Central memory CD4-positive, alpha-beta T cell (primary cell): ENCODE measurements around the gene TGFB1I1.
"Not testable (repeated sequence)": the region's sequence is repeated elsewhere in the genome, so short reads cannot be mapped to it uniquely, and the experiment has no call there.

ENCODE experiments used
- DNase-seq: peaks from one replicate; pipeline ENCODE4 v3.0.0; 2022

TGFB1I1 gene

DNA sequence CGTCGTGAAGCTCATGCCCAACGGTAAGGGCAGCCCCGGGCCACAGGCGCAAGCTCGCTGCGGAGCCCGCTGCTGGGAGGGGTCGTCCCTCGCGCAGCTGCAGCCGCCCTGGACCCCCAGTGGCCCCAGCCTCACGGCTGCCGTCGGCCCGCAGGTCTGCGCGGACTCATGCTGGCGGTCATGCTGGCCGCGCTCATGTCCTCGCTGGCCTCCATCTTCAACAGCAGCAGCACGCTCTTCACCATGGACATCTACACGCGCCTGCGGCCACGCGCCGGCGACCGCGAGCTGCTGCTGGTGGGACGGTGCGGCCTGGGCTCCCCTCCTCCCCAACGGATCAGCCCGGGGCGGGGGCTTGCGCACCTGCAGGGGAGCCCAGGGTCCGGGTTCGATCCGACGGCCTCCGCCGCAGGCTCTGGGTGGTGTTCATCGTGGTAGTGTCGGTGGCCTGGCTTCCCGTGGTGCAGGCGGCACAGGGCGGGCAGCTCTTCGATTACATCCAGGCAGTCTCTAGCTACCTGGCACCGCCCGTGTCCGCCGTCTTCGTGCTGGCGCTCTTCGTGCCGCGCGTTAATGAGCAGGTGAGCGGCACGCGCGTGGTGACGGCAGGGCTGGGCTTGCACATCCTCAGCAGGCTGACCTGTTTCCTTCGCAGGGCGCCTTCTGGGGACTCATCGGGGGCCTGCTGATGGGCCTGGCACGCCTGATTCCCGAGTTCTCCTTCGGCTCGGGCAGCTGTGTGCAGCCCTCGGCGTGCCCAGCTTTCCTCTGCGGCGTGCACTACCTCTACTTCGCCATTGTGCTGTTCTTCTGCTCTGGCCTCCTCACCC, 16.7 kb downstream of the TGFB1I1 start:
- no peak for DNase-seq

DNA sequence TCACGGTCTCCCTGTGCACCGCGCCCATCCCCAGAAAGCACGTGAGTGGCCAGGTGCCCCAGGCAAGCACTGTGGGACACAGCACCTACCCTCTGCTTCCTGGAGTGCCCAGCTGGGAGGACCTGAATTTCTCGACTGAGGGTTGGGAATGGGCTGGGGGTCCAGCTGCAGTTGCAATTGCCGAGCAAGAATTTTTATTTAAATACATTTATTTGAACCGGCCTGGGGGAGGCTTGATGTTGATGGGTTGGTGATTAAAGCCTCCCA, 17.3 kb downstream of the TGFB1I1 start:
- no peak for DNase-seq

DNA sequence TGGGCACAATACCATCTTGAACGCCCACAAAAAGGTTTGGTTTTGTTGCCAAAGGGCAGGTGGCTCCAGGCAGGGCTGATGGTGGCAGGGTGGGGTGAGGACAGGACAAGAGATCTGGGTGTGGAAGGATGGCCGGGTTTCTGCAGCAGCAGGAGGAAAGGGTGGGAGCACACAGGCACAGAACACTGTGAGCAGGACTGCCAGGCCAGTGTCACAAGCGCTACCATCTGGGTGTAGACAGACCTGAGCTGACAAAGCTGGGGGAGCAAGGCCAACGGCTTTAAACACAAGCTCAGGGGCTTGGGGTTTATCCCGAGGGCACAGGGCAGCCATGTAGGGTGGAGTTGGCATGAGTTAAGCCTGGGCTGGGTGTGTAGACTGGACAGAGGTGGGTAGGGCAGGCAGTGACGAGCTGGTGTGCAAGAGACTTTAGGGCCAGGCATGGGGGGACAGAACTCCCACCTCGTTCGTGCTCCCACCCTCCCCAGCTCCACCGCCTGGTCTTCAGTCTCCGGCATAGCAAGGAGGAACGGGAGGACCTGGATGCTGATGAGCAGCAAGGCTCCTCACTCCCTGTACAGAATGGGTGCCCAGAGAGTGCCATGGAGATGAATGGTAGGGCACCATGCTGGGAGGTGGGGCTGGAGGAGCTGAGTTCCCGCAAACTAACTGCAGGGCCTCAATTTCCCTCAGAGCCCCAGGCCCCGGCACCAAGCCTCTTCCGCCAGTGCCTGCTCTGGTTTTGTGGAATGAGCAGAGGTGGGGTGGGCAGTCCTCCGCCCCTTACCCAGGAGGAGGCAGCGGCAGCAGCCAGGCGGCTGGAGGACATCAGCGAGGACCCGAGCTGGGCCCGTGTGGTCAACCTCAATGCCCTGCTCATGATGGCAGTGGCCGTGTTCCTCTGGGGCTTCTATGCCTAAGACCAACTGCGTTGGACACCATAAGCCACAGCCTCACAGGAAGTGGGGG, 17.9 kb downstream of the TGFB1I1 start:
- no peak for DNase-seq

- DNase-seq = no peak
Observed at GRCh38 chr16:31491778-31492418, 19.9 kb downstream of the TGFB1I1 start.

DNA sequence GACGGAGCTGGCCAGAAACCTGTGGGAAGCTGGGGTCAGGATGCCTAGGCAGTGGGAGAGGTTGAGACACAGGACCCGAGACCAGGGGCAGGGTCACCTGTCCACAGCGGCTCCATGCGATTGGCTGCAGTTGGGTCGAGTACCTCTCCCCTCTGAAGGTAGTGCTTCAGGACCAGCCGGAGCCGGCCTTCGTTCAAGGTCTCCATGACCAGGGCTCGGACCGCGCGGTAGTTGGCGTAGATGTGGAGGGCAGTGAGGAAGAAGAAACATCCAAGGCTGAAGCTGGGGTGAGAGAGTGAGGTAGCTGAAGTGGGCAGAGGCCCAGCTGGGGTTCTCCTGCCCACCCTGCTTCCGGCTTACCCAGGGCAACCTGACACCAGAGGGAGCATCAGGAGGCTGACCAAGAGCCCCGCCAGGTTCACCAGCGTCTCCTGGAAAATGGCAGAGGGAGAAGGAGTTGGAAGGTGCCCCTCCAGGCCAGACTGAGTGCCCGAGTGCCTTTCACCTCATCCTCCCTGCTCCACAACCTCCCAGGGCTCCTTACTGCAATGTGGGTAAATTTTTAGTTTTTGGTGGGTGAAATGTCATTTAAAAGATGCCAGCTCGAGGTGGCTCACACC, 21.7 kb downstream of the TGFB1I1 start:
- no peak for DNase-seq

GRCh38 chr16:31496670-31497069, 24.7 kb downstream of the TGFB1I1 start:
- no peak for DNase-seq

- DNase-seq = no peak
Observed at GRCh38 chr16:31498493-31498892, 26.5 kb downstream of the TGFB1I1 start.

DNA sequence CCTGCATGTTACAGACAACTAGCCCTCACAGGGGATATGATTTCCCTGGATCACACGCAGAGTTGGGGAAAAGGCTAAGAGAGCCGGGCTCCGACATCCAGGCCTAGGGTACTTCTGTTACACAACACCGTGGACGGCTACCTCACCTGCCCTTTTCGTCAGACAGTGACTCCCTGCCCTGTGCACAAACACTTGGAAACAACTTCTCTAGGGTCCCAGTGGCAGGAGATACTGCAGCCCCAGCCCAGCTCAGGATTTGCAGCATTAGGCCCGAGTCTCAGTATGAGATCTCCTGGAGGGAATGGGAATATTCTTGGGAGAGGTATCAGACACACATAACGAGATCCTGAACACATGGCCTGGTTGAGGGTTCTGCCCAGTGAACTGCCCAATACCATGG, 28.0 kb downstream of the TGFB1I1 start:
- DNase-seq = no peak

DNA sequence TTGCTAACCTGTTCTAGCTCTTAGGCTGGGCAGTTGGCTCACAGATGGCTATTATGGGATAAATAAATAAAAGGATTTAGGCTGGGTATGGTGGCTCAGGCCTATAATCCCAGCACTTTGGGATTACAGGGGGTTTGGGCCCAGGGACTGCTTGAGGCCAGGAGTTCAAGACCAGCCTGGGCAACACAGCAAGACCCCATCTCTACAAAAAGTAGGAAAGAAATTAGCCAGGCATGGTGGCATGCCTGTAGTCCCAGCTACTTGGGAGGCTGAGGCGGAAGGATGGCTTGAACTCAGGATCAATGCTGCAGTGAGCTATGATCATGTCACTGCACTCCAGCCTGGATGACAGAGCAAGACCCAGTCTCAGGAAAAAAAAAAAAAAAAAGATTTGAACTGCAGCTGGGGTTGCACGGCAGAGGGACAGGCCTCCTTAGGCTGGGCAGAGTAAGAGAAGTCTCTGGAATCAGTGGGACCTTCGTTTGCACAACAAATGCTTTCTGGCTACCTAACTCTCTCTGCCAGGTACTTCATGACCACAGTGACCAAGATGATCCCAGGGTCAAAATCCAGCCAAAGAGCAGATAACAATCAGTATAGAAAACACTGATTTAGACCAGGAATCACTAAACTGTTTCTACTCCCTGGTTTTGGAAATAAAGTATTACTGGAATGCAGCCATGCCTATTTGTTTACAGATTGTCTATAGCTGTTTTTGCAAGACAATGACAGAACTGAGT, 29.4 kb downstream of the TGFB1I1 start:
- no peak for DNase-seq

DNA sequence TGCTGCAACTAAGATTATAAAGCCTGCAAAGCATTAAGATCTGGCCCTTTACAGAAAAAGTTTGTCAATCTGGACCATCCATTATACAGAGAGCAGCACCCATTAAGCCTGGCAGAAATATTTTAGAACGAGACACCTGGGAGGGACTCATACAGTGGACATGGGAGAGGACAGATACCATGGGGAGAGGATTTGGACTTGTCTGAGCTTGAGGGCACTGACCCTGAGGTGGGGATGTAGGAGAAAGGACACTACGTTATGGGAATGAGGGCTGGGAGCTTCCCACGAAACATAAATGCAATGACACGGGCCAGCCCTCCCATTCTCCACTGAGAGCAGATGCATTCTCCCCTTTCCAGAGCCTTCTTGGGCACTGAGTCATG, 30.0 kb downstream of the TGFB1I1 start:
- DNase-seq = no peak

DNA sequence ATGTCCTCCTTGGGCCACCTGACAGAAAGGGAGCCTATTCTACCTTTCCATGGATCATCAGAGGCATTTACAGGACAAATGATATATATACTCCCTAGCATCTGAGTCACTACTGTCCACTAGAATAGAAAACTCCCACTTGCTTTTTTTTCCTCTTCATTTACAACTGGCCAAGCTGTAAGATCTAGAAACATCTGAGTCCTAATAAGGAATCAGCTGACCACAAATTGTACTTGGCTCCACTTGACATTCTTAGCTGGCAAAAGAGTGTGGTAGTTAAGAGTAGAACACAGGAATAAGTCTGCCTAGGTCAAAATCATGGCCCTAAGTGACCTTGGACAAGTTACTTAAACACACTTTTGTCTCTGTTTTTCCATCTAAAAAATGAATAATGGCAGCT, 31.0 kb downstream of the TGFB1I1 start:
- DNase-seq = no peak

GRCh38 chr16:31503555-31503954, 31.6 kb downstream of the TGFB1I1 start:
- DNase-seq = not testable (repeated sequence)

DNA sequence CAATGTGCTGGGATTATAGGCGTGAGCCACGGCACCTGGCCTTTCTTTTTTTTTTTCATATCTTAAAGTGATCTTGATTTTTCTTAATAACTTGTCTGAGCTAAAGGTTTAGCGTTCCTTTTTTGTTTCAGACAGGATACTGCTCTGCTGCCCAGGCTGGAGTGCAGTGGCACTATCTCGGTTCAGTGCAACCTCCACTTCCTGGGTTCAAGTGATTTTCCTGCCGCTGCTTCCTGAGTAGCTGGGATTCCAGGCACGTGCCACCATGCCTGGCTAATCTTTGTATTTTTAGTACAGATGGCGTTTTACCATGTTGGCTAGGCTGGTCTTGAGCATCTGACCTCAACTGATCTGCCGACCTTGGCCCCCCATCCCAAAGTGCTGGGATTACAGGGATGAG, 32.2 kb downstream of the TGFB1I1 start:
- DNase-seq = no peak

DNA sequence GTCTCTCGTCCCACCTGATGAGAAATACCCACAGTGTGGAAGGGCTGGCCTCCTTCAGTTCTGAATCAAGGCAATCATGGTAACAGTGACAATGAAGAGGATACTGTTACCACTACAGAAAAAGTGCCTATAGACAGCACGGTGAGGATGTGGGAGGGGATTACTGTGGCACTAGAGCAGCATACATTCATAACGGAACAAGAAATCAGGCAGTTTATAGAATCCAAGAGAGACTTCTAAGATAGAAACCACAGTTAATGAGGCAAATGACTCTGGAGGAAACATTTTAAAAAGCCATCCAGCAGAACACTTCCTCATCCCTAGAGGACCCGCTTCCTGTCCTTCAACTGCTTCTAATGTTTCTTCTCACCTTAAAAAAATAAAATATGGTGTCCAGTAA, 33.5 kb downstream of the TGFB1I1 start:
- DNase-seq = no peak

GRCh38 chr16:31507617-31507928, 35.6 kb downstream of the TGFB1I1 start:
- no peak for DNase-seq

DNA sequence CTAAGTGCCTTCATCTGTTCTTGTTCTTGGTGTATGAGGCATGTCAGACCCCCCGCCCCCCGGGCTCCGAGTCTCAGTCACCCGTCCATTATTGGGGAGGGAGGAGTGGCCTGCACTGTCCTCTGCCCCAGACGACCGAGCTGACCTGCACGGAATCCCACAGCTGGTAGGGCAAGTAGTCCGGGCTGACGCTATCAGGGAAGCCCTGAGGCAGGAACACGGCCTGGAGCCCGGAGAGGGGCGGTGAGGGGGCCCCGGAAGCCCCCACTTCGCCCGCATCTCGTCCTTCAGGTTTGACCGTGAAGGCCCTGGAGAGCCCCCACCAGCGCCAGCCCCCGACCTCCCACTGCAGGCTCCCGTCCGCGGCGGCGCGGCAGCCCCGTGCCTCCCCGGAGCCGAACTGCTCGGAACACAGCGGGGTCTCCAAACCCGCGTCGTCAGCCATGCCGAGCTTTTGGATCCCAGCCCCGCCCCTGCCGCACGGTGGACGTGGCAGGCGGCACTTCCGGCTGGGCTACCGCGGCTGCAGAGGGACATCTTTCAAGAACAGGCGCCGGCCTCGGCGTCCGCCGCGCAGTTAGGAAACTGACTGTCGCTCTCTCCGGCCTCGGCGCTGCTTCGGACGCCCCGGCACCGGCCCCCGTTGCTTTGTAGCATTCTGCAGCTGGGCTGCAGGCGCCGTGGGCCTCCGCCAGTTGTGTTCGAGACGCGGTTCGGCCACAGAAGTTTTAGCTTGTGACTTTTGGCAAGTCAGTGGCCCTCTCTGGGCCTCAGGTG, 36.2 kb downstream of the TGFB1I1 start, which contains the start of gene RUSF1:
TSS of gene RUSF1 (minus strand) at position 463 of the 777 bp plus-strand sequence. CDS start at position 445, 18 bp downstream.
- DNase-seq = peak; percentile 73

GRCh38 chr16:31508706-31509195, 36.8 kb downstream of the TGFB1I1 start:
- no peak for DNase-seq

GRCh38 chr16:31513126-31513525, 41.2 kb downstream of the TGFB1I1 start:
- no peak for DNase-seq

DNA sequence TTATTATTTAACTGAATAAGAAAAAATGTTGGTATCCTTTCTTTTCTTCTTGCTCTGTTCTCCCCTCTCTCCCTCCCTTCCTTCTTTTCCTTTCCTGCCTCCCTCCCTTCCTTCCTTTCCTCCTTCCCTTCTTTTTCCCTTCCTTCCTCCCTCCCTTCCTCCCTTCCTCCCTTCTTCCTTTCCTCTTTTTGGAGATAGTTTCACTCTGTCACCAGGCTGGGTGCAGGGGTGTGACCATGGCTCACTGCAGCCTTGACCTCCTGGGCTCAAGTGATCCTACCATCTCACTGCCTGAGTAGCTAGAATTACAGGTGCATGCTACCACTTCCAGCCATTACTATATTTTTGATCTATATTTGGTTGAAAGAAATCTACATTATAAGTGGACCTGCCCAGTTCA, 41.9 kb downstream of the TGFB1I1 start:
- no peak for DNase-seq

DNA sequence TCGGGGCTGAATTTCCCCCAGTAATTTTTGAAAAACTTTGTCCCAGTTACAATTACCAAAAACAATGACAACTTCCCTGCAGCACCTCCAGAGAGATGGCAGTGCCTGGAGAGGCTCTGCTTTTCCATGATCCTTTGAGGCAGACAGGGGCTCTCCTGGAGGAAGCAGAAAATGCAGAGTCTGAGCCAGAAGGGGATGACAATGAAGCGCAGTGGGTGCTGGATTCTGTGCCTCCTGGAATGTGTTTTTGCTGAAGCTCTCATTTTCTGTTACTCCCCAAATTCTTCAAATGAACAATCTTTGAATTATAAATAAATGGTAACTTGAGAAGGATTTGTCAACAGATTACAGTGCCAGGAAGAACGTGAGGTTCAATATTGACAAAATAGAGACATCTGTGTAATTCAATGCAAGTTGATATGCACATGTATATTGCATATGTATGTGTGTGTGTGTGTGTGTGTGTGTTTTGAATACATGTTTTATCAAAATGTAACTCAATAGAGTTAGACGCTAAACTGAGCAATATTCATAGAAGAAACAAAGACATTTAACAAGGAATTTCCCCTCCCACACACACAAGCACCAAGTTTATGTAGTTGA, 45.9 kb downstream of the TGFB1I1 start:
- DNase-seq = no peak
